ENCODE results near the gene KLK4. TPM values are rescaled to one million over a fixed set of nuclear protein-coding genes. Genes with fewer than 3 reads are reported as not detected.

Gene KLK4
- total RNA-seq, 1 donor from 2014 or later, result not detected

DNA sequence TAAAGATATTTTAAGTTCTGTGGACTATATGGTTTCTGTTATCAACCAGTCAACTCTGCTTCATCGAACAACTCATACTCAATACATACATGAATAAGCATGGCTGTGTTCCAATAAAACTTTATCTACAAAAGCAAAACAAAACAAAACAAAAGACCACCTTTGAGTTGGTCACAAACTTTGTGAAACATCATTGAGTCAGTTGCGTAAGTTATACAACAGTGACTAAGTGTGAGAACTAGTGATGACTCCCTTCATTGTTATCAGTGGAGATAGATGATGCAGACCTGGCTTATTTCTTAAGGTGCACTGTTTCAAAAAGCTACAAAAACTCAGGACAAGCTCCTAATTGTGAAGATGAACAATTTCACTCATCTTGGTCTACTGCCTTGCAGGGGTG is 14.5 kb upstream of the KLK4 start:
- no peaks in the 10 kb centered on the region for H3K9me3 ChIP-seq (replicated peaks)
- DNase-seq, result no peak
- no peak overlapping the region for H3K27ac ChIP-seq (replicated peaks)
- intact Hi-C loops (cut with micrococcal nuclease), result no loop called here
- TF ChIP-seq, protein P1, sequence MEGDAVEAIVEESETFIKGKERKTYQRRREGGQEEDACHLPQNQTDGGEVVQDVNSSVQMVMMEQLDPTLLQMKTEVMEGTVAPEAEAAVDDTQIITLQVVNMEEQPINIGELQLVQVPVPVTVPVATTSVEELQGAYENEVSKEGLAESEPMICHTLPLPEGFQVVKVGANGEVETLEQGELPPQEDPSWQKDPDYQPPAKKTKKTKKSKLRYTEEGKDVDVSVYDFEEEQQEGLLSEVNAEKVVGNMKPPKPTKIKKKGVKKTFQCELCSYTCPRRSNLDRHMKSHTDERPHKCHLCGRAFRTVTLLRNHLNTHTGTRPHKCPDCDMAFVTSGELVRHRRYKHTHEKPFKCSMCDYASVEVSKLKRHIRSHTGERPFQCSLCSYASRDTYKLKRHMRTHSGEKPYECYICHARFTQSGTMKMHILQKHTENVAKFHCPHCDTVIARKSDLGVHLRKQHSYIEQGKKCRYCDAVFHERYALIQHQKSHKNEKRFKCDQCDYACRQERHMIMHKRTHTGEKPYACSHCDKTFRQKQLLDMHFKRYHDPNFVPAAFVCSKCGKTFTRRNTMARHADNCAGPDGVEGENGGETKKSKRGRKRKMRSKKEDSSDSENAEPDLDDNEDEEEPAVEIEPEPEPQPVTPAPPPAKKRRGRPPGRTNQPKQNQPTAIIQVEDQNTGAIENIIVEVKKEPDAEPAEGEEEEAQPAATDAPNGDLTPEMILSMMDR (IDR thresholded peaks at IDR 0.05; ENCODE audit: borderline replicate concordance), result no peak
- H3K4me1 ChIP-seq, result peaks cover 6% of the 10 kb centered on the region
- no peak overlapping the region for H3K4me3 ChIP-seq
- peaks cover 89% of the 10 kb centered on the region for H3K27me3 ChIP-seq (ENCODE audit: low read depth)
- H3K36me3 ChIP-seq, result no peaks in the 10 kb centered on the region

DNA sequence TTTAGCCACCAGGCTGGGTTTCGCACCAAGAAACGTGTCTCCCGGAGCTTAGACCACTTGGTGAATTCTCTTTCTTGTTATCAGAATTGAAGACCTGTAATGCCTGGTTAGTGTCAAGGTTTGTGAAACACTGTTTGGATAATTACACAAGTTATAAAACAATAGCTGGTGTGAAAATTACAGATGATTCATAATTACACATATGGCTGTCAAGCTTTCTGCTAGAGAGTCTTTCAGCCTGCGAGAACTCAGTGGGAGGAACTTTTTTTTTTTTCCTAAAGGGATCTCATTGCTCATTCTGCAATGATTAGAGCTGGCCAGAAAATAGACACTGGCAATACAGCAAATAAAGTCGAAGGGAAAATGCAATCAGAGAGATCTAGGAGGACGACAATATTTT is 13.4 kb upstream of the KLK4 start:
- H3K9me3 ChIP-seq (replicated peaks), result no peaks in the 10 kb centered on the region
- H3K4me3 ChIP-seq, result no peak overlapping the region
- no peaks in the 10 kb centered on the region for H3K36me3 ChIP-seq
- TF ChIP-seq, protein P1 (IDR thresholded peaks at IDR 0.05; ENCODE audit: borderline replicate concordance), result no peak
- H3K27me3 ChIP-seq (ENCODE audit: low read depth), result peaks cover 89% of the 10 kb centered on the region
- no peak for DNase-seq
- peaks cover 6% of the 10 kb centered on the region for H3K4me1 ChIP-seq
- no peak overlapping the region for H3K27ac ChIP-seq (replicated peaks)
- intact Hi-C loops (cut with micrococcal nuclease), result no loop called here

DNA sequence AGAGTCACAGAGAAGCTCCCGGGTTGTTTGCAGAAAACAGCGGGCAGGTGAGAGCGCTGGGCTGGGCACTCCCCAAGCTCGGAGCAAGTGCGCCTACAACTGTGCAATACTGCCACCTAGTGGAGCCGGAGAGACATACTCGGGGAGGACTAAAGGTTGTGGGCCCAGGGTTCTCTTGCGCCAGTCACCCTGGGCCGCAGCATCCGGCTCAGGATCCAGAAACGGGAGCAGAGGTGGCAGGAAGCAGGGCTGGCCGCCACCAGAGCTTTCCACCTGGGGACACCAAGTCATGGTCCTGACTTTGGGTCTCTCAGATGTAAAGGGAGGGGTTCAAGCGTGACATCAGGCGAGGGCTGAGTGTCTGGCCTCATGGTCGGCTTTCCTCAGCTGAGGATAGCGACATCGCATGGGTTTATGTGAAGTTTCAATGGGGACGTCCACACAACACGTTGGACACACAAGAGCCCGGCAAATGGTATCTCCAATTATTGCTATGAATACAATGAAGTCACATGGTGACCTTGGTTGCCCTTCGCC is 11.2 kb upstream of the KLK4 start:
- H3K36me3 ChIP-seq, result no peaks in the 10 kb centered on the region
- no peaks in the 10 kb centered on the region for H3K9me3 ChIP-seq (replicated peaks)
- TF ChIP-seq, protein P1 (IDR thresholded peaks at IDR 0.05; ENCODE audit: borderline replicate concordance), result peak; percentile 90
- H3K4me1 ChIP-seq, result peaks cover 6% of the 10 kb centered on the region
- H3K4me3 ChIP-seq, result no peak overlapping the region
- intact Hi-C loops (cut with micrococcal nuclease), result no loop called here
- peaks cover 86% of the 10 kb centered on the region for H3K27me3 ChIP-seq (ENCODE audit: low read depth)
- H3K27ac ChIP-seq (replicated peaks), result no peak overlapping the region
- DNase-seq, result peak; percentile 34

DNA sequence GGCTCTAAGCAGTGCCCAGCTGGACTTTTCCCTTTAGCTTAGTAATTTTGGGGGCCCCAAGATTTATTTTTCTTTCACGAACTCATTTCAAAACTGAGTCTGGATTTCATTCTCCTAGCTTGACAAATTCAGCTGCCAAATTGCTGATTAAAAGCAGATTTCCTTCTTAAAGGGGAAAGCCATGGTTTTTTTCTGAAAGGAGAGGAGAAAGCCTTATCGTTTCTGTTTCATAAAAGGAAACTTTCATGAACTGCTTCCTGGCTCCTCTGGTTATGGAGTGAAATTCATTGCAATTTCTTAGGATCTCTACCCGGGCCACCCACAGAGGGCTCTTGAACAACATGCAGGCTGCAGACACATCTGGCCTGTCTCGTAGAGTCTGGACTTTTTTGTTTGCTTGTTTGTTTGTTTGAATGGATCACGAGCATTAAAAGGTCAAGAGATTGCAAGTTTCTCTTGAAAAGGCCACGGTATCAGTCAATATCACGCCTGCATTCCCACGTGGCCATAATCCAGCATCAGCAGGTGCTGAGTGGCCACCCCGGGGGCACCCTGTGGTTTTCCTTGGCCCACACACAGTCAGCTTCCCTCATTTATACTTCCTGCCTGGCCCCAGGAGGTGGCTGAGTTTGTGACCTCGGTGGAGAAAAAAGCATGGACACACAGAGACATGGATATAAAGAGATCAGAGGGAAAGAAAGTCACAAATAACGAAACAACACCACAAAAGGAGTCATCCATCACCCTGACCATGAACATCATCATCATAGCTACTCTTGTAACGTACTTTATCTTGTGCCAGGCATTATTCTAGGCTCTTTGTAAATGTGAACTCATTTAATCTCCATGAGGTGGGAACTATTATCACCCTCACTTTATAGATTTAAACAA is 10.5 kb upstream of the KLK4 start:
- H3K4me3 ChIP-seq, result no peak overlapping the region
- no peak overlapping the region for H3K27ac ChIP-seq (replicated peaks)
- H3K4me1 ChIP-seq, result peaks cover 6% of the 10 kb centered on the region
- DNase-seq, result no peak
- TF ChIP-seq, protein P1 (IDR thresholded peaks at IDR 0.05; ENCODE audit: borderline replicate concordance), result no peak
- intact Hi-C loops (cut with micrococcal nuclease), result no loop called here
- no peaks in the 10 kb centered on the region for H3K36me3 ChIP-seq
- H3K9me3 ChIP-seq (replicated peaks), result no peaks in the 10 kb centered on the region
- H3K27me3 ChIP-seq (ENCODE audit: low read depth), result peaks cover 91% of the 10 kb centered on the region

DNA sequence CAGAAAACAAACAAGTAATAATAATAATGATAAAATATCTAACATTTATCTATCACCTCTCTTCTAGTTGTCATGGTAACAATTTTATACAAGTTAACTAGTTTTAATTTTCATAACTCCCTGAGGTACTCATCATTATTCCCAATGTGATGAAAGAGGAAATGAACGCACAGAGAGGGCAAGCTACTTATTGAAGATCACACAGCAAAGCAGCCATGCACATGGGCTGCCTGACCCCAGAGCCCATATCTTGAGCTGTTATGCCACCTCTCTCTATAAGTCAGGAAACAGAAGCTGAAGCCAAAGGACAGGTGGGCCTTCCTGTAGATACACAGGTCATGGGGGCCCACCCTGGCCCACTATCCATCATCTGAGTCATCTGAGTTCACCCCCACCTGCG is 4.9 kb upstream of the KLK4 start:
- intact Hi-C loops (cut with micrococcal nuclease), result no loop called here
- no peak for DNase-seq
- peaks cover 90% of the 10 kb centered on the region for H3K27me3 ChIP-seq (ENCODE audit: low read depth)
- TF ChIP-seq, protein P1 (IDR thresholded peaks at IDR 0.05; ENCODE audit: borderline replicate concordance), result no peak
- H3K4me1 ChIP-seq, result no peaks in the 10 kb centered on the region
- H3K4me3 ChIP-seq, result no peak overlapping the region
- H3K9me3 ChIP-seq (replicated peaks), result no peaks in the 10 kb centered on the region
- no peaks in the 10 kb centered on the region for H3K36me3 ChIP-seq
- H3K27ac ChIP-seq (replicated peaks), result no peak overlapping the region

All from left ventricle myocardium inferior (tissue), 1 donor.